GM12872 (cell line): ENCODE results near the gene TBC1D10A.
A peak's percentile ranks its signal among the peaks of the same experiment; 100 is the strongest.

ENCODE experiments used
- TF ChIP-seq, protein P1 (sequence below): IDR thresholded peaks from 3 replicates; pipeline ENCODE4 v1.5.1; 2011; ENCODE audit warnings: low read depth, mild to moderate bottlenecking, low read length, moderate library complexity; ENCODE audit not compliant: insufficient read depth

The TBC1D10A gene

DNA sequence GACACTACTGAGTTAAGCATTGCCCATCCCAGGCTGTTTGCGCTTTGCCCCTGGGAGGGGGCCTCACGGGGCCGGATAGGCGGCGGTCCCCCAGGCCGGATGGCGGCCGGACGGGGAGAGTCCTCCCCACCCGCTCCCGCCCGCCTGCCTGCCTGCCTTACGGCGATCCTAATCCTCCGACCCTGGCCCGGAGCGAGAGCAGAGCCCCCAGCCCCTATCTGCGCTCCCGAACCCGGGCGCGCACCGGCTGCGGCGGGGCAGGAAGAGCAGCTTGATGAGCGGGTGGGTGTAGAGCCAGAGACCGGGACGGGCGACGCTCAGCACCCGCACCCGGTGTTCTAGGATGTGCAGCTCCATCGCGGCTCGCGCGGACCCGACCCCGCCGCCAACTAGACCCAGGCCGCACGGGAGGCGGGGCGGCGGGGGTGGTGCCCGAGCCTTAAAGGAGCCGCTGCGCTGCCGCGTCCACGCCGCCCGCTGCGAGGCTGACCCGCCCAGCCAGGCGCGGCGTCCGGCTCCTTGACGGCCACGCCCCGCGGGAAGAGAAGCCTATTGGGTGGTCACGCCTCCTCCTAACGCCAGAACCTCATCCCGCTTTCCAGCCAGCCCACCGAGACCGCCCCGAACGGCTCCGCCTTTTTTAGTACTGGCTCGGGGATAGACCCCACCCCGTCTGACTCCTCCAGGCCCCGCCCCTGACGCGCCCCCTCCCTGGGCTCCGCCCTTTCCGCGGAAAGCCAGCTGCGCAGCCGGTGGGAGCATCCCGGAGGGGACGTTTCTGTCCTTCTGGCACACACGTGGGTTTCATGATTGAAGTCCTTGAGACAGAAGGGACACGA, 37.4 kb downstream of the TBC1D10A start, which contains the start of gene CASTOR1:
TSS of gene CASTOR1 (minus strand) at position 365 of the 839 bp plus-strand sequence. CDS start at position 357, 8 bp downstream.
- TF ChIP-seq, protein P1, sequence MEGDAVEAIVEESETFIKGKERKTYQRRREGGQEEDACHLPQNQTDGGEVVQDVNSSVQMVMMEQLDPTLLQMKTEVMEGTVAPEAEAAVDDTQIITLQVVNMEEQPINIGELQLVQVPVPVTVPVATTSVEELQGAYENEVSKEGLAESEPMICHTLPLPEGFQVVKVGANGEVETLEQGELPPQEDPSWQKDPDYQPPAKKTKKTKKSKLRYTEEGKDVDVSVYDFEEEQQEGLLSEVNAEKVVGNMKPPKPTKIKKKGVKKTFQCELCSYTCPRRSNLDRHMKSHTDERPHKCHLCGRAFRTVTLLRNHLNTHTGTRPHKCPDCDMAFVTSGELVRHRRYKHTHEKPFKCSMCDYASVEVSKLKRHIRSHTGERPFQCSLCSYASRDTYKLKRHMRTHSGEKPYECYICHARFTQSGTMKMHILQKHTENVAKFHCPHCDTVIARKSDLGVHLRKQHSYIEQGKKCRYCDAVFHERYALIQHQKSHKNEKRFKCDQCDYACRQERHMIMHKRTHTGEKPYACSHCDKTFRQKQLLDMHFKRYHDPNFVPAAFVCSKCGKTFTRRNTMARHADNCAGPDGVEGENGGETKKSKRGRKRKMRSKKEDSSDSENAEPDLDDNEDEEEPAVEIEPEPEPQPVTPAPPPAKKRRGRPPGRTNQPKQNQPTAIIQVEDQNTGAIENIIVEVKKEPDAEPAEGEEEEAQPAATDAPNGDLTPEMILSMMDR = no peak

DNA sequence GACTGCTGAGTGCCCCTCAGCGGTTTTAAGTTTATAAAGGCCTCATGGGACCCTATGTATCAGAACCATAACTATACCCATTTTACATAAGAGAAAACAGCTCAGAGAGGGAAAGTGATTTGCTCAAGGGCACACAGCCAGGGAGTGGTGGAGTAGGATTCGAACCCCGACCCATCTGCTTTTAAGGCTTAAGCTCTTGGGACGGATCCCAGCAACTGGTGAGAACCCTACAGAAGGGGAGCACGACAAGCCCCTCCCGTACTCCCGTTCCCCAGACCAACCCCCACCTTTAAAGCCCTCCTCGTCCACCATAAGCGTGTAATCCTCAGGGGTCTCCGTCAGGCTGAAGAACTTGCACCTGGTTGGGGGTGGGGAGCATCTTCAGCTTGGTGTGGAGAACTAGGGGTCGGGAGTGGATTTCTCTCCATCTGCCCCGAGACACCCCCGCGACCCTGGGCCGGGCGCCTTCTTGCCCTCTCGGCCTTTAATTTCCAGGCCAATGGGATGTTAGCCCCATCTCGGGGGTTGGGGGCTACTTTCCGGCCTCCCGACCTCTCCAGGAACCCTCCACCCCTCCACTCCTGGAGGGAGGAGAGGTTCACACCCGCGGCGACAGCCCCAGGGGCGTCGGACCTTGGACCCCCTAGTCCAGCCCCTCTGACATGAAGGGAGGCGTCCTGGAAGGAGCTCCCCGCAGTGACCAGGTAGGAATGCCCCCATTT, 38.2 kb downstream of the TBC1D10A start:
- TF ChIP-seq, protein P1 = no peak

DNA sequence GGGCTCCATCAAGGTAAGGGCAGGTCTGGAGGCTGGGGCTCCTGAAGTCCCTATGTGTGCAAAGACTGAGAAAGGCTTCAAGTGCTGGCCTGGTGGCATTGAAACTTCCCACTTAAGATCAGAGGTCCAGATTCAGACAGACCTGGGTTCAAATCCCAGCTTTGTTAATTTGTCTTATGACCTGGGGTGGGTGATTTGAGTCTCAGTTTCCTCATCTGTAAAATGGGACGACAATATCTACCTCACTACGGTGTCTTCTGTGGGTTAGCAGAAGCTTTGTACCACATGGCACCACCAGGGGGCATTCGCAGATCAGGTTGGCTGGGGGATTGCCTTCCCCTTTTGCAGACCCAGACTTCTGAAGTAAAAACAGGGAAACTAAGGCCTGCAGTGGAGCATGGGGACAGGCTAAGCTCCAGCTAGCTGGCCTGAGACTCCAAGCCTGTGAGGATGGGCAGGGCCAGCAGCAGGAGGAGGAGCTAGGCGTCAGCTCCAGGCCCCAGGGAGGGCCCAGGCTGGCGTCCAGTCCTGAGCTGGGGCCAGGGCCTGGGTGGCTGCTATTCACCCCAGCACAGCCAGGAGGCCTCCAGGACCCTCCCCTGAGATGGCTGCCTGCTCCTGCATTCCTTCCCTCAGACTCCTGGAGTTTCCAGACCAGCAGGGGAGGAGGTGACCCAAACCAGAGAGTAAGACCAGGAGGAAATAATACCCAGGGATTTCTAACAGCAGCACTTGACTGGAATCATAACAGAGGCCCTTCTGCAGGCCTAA, 38.9 kb downstream of the TBC1D10A start:
- TF ChIP-seq, protein P1 = peak; percentile 85

DNA sequence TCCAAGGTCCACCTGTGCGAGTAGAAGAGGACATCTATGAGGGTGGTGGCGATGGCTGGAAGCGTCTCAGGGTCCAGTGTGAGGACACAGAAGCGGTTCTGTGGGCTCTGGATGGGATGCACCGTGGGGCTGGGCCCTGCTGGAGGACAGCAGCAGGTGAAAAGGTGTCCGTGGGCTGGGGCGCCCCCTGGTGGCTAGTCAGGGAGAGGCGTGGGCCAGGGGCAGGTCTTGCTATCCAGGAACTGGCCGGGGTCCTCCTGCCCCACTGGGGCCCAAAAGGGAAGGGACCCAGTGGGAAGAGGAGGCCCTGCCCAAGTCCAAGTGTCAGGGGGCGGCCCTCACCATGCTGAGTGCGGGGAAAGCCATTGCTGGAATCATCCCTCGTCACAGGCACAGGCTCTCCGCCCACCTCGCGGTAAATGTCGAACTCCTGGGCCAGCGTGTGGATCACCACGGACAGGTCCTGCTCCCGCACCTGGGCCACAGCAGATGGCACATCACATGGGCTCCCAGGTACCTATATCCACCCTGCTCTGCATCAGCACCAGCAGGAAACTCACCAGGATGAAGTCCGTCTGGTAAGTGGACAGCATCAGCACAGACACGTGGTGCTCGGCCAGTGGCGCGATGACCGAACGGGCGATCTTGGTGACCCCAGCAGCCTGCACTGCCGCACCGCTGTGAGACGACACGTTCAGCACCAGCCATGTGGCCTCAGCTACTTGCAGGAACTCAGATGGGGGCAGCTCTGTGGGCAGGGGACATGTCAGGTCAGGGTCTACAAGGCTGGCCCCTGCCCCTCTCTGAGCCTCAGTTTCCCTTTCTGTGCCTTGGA, 39.7 kb downstream of the TBC1D10A start:
- TF ChIP-seq, protein P1 = peak; percentile 93

DNA sequence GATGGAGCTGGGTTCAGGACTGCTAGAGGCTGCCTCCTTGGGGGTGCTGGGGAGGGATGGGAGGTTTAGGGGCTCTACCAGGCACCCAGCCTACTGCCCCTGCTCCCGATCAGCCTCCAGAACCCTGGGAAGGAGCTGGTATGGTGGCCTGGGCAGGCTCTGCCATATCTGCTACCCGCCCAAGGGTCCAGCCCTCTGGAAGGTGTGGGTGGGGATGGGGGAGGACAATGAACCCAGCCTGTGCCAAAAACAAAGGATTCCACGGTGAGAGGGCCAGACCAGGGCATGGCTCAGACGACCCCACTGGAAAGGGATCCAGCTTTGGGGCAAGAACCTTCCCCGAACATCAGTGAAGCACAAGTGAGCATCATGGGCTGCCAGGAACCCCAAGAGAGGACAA, 40.4 kb downstream of the TBC1D10A start:
- TF ChIP-seq, protein P1 = no peak

DNA sequence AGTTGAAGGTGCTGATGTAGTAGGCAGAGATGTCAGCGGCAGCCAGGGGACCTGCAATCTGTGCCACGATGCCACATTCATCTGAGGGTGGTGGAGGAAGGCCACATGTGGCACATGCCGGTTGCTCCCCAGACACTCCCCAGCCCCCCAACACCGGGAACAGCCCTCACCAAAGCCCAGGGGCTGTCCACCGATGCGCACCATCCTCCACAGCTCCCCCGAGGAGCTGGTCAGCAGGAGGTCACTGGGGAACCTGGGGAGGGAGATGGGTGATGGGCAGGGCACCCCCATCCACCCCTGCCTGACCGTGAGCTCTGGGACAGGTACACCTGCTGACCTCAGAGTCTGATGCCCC, 40.9 kb downstream of the TBC1D10A start:
- TF ChIP-seq, protein P1 = no peak
